ENCODE data around the gene ZPLD1. TPM values are rescaled to one million over a fixed set of nuclear protein-coding genes. Genes with fewer than 3 reads are reported as not detected.

ZPLD1 gene
- total and polyA plus RNA-seq, 4 donors, result 0.05 TPM; not detected in 3

DNA sequence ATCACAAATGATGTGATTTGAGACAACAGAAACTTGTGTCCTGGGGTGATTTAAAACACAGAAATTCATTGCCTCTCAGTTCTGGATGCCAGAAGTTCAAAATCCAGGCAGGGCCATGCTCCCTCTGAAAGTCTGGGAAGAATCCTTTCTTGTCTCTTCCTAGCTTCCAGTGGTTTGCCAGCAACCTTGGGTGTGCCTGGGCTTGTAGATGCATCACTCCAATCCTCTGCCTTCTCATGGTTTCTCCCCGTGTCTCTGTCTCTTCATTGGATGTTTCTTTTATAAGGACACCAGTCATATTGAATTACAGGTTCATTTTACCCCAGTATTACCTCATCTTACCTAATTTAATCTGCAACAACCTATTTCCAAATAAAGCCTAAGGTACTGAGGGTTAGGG, 16.7 kb downstream of the ZPLD1 start:
- Histone ChIP-seq H3K9ac (ENCODE audit: insufficient read depth in 1 of 2, low read length in 2 of 2) (no peak overlapping the region), H3K36me3 (ENCODE audit: control insufficient read depth in 4 of 4, insufficient read depth in 4 of 4, low read length in 4 of 4) (no peaks in the 10 kb centered on the region), H3K4me1 (ENCODE audit: control insufficient read depth in 5 of 5, insufficient read depth in 5 of 5, low read length in 5 of 5) (no peaks in the 10 kb centered on the region), H3K9me3 (ENCODE audit: control insufficient read depth in 4 of 4, insufficient read depth in 3 of 4, low read length in 3 of 4) (no peaks in the 10 kb centered on the region), H3K27ac (ENCODE audit: low read depth in 1 of 2, low read length in 1 of 2) (no peak overlapping the region), H3K27me3 (ENCODE audit: control insufficient read depth in 3 of 3, insufficient read depth in 3 of 3, low read length in 2 of 3) (no peaks in the 10 kb centered on the region), H3K4me3 (no peak overlapping the region)
- TF ChIP-seq, protein P1, sequence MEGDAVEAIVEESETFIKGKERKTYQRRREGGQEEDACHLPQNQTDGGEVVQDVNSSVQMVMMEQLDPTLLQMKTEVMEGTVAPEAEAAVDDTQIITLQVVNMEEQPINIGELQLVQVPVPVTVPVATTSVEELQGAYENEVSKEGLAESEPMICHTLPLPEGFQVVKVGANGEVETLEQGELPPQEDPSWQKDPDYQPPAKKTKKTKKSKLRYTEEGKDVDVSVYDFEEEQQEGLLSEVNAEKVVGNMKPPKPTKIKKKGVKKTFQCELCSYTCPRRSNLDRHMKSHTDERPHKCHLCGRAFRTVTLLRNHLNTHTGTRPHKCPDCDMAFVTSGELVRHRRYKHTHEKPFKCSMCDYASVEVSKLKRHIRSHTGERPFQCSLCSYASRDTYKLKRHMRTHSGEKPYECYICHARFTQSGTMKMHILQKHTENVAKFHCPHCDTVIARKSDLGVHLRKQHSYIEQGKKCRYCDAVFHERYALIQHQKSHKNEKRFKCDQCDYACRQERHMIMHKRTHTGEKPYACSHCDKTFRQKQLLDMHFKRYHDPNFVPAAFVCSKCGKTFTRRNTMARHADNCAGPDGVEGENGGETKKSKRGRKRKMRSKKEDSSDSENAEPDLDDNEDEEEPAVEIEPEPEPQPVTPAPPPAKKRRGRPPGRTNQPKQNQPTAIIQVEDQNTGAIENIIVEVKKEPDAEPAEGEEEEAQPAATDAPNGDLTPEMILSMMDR (IDR thresholded peaks at IDR 0.05; ENCODE audit: control extremely low read depth, extremely low read depth), result no peak
- no peak for ATAC-seq (ENCODE audit: insufficient read depth, low FRiP score)
- 78 to 91% methylated on average over 1 of the region's 1 CpG for WGBS, 2 donors
- DNase-seq, result no peak

GRCh38 chr3:102454181-102454580, 19.4 kb downstream of the ZPLD1 start:
- DNase-seq, result no peak
- Histone ChIP-seq H3K36me3 (ENCODE audit: control insufficient read depth in 4 of 4, insufficient read depth in 4 of 4, low read length in 4 of 4) (no peaks in the 10 kb centered on the region), H3K9me3 (ENCODE audit: control insufficient read depth in 4 of 4, insufficient read depth in 3 of 4, low read length in 3 of 4) (no peaks in the 10 kb centered on the region), H3K27ac (ENCODE audit: low read depth in 1 of 2, low read length in 1 of 2) (no peak overlapping the region), H3K27me3 (ENCODE audit: control insufficient read depth in 3 of 3, insufficient read depth in 3 of 3, low read length in 2 of 3) (no peaks in the 10 kb centered on the region), H3K4me3 (no peak overlapping the region), H3K9ac (ENCODE audit: insufficient read depth in 1 of 2, low read length in 2 of 2) (no peak overlapping the region), H3K4me1 (ENCODE audit: control insufficient read depth in 5 of 5, insufficient read depth in 5 of 5, low read length in 5 of 5) (no peaks in the 10 kb centered on the region)
- TF ChIP-seq, protein P1 (IDR thresholded peaks at IDR 0.05; ENCODE audit: control extremely low read depth, extremely low read depth), result no peak
- WGBS, 2 donors, result 62 to 63% methylated on average over 3 of the region's 3 CpGs
- ATAC-seq (ENCODE audit: insufficient read depth, low FRiP score), result no peak

DNA sequence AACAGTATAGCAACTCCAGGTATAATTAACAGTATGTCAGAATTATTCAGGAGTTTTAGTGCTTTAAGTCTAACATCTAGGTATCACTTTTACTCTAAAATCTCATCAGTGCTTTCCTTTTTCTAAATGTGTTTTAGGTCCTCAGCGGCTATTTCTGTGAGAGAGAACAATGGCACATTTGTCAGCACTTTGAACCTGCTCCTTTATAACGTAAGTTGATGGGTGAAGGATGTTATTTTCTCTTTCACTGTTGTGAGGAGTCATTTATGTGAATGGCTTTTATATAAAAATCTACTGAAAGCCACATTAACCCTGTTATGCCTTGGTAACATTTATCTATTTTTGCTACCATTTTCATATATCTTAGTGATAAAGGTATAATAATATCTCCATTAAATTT, 22.8 kb downstream of the ZPLD1 start:
- Histone ChIP-seq H3K4me1 (ENCODE audit: control insufficient read depth in 5 of 5, insufficient read depth in 5 of 5, low read length in 5 of 5) (no peaks in the 10 kb centered on the region), H3K4me3 (no peak overlapping the region), H3K36me3 (ENCODE audit: control insufficient read depth in 4 of 4, insufficient read depth in 4 of 4, low read length in 4 of 4) (no peaks in the 10 kb centered on the region), H3K9ac (ENCODE audit: insufficient read depth in 1 of 2, low read length in 2 of 2) (no peak overlapping the region), H3K27me3 (ENCODE audit: control insufficient read depth in 3 of 3, insufficient read depth in 3 of 3, low read length in 2 of 3) (no peaks in the 10 kb centered on the region), H3K27ac (ENCODE audit: low read depth in 1 of 2, low read length in 1 of 2) (no peak overlapping the region), H3K9me3 (ENCODE audit: control insufficient read depth in 4 of 4, insufficient read depth in 3 of 4, low read length in 3 of 4) (no peaks in the 10 kb centered on the region)
- ATAC-seq (ENCODE audit: insufficient read depth, low FRiP score), result no peak
- WGBS, 2 donors, result 67 to 72% methylated on average over 2 of the region's 2 CpGs
- no peak for DNase-seq
- TF ChIP-seq, protein P1 (IDR thresholded peaks at IDR 0.05; ENCODE audit: control extremely low read depth, extremely low read depth), result no peak

DNA sequence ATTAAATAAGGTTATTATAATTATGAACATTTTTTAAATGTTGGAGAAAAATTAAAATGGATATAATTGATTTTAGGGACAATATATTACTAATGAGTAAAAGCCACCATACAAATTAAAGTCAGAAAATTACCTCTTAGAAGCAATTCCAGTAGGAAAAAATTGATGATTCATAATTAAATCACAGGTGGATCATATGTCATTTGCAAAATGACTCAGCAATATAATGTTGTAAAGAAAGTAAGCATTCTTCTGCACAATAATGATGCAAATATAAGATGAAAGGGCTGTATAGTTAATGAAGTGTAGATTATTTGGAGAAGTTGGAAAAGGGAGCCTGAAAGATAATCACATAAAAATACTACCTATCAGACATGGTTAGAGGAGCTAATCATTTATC, 25.8 kb downstream of the ZPLD1 start:
- Histone ChIP-seq H3K4me3 (no peak overlapping the region), H3K9me3 (ENCODE audit: control insufficient read depth in 4 of 4, insufficient read depth in 3 of 4, low read length in 3 of 4) (no peaks in the 10 kb centered on the region), H3K9ac (ENCODE audit: insufficient read depth in 1 of 2, low read length in 2 of 2) (no peak overlapping the region), H3K27me3 (ENCODE audit: control insufficient read depth in 3 of 3, insufficient read depth in 3 of 3, low read length in 2 of 3) (no peaks in the 10 kb centered on the region), H3K36me3 (ENCODE audit: control insufficient read depth in 4 of 4, insufficient read depth in 4 of 4, low read length in 4 of 4) (no peaks in the 10 kb centered on the region), H3K4me1 (ENCODE audit: control insufficient read depth in 5 of 5, insufficient read depth in 5 of 5, low read length in 5 of 5) (no peaks in the 10 kb centered on the region), H3K27ac (ENCODE audit: low read depth in 1 of 2, low read length in 1 of 2) (no peak overlapping the region)
- TF ChIP-seq, protein P1 (IDR thresholded peaks at IDR 0.05; ENCODE audit: control extremely low read depth, extremely low read depth), result no peak
- DNase-seq (no peak), ATAC-seq (ENCODE audit: insufficient read depth, low FRiP score) (no peak)
